Mucosa of gallbladder (tissue), 1 donor: Measurements from ENCODE around the gene CEP350. TPM values are rescaled to one million over a fixed set of nuclear protein-coding genes. Genes with fewer than 3 reads are reported as not detected.
"Not testable (repeated sequence)": the region's sequence is repeated elsewhere in the genome, so short reads cannot be mapped to it uniquely, and the experiment has no call there.

Experiments
- DNase-seq: peaks from one replicate; pipeline ENCODE4 v3.0.0-alpha.2; 2020; ENCODE audit warnings: low spot score
- total RNA-seq: library from RNA; stranded (reverse); gene quantifications from one replicate; pipeline ENCODE4 v1.2.1, GENCODE V29; 2021
- donor health status: DM: no; HTN: no; CAD: no.

Gene CEP350
- total RNA-seq, 1 donor from 2014 or later = 48.4 TPM

- no peak for DNase-seq
These were observed 14.7 kb upstream of the CEP350 start for GRCh38 chr1:179939941-179940340.

GRCh38 chr1:179941454-179941853, 13.2 kb upstream of the CEP350 start:
- no peak for DNase-seq

- no peak for DNase-seq
These were observed 4.0 kb upstream of the CEP350 start for GRCh38 chr1:179950651-179951050.

- no peak for DNase-seq
These were observed 3.0 kb upstream of the CEP350 start for GRCh38 chr1:179951383-179952144.

- no peak for DNase-seq
These were observed 2.4 kb upstream of the CEP350 start for GRCh38 chr1:179952186-179952585.

- DNase-seq = peak; percentile 22
These were observed 577 bp upstream of the CEP350 start for GRCh38 chr1:179953974-179954492.

- DNase-seq = no peak
These were observed 674 bp downstream of the CEP350 start for GRCh38 chr1:179955287-179955680.

GRCh38 chr1:179955731-179956130, 1.1 kb downstream of the CEP350 start:
- DNase-seq = no peak

GRCh38 chr1:179958359-179958758, 3.7 kb downstream of the CEP350 start:
- DNase-seq = no peak

- not testable (repeated sequence) for DNase-seq
These were observed 7.6 kb downstream of the CEP350 start for GRCh38 chr1:179962168-179962567.

- DNase-seq = no peak
These were observed 11.9 kb downstream of the CEP350 start for GRCh38 chr1:179966551-179966950.

- no peak for DNase-seq
These were observed 13.8 kb downstream of the CEP350 start for GRCh38 chr1:179968284-179968993.

- no peak for DNase-seq
These were observed 14.6 kb downstream of the CEP350 start for GRCh38 chr1:179968994-179969919.

GRCh38 chr1:179969962-179970361, 15.4 kb downstream of the CEP350 start:
- DNase-seq = no peak

GRCh38 chr1:179971563-179972496, 17.2 kb downstream of the CEP350 start:
- no peak for DNase-seq

GRCh38 chr1:179973198-179974110, 18.8 kb downstream of the CEP350 start:
- no peak for DNase-seq

- DNase-seq = no peak
These were observed 22.5 kb downstream of the CEP350 start for GRCh38 chr1:179976970-179977651.

- DNase-seq = no peak
These were observed 23.8 kb downstream of the CEP350 start for GRCh38 chr1:179978199-179979079.
